EL (cell line): ENCODE measurements around the gene DGKD.
"Not testable (repeated sequence)": the region's sequence is repeated elsewhere in the genome, so short reads cannot be mapped to it uniquely, and the experiment has no call there.

ENCODE experiments used
- DNase-seq: peaks from one replicate; pipeline ENCODE4 v3.0.0-alpha.2; 2016

Gene DGKD

GRCh38 chr2:233387667-233388528 lies 33.6 kb downstream of the DGKD start:
- DNase-seq: peak; percentile 85

- DNase-seq: no peak
These were observed 35.4 kb downstream of the DGKD start for GRCh38 chr2:233389601-233390125.

- no peak for DNase-seq
These were observed 41.4 kb downstream of the DGKD start for GRCh38 chr2:233395687-233396086.

- not testable (repeated sequence) for DNase-seq
These were observed 42.7 kb downstream of the DGKD start for GRCh38 chr2:233396726-233397665.

- no peak for DNase-seq
These were observed 45.3 kb downstream of the DGKD start for GRCh38 chr2:233399306-233400225.

- DNase-seq: no peak
These were observed 46.0 kb downstream of the DGKD start for GRCh38 chr2:233400341-233400740.

GRCh38 chr2:233400961-233401360 lies 46.7 kb downstream of the DGKD start:
- no peak for DNase-seq

- DNase-seq: no peak
These were observed 48.1 kb downstream of the DGKD start for GRCh38 chr2:233402346-233402745.

- no peak for DNase-seq
These were observed 48.5 kb downstream of the DGKD start for GRCh38 chr2:233402789-233403188.

GRCh38 chr2:233404222-233404621 lies 49.9 kb downstream of the DGKD start:
- peak; percentile 41 for DNase-seq

- no peak for DNase-seq
These were observed 52.6 kb downstream of the DGKD start for GRCh38 chr2:233406865-233407264.

GRCh38 chr2:233407771-233408181 lies 53.5 kb downstream of the DGKD start:
- DNase-seq: no peak

GRCh38 chr2:233408366-233409285 lies 54.3 kb downstream of the DGKD start:
- no peak for DNase-seq

GRCh38 chr2:233409286-233409991 lies 55.1 kb downstream of the DGKD start:
- no peak for DNase-seq

GRCh38 chr2:233410196-233410760 lies 56.0 kb downstream of the DGKD start:
- DNase-seq: no peak

GRCh38 chr2:233411162-233411561 lies 56.9 kb downstream of the DGKD start:
- no peak for DNase-seq

GRCh38 chr2:233412405-233412804 lies 58.1 kb downstream of the DGKD start:
- no peak for DNase-seq

GRCh38 chr2:233413046-233413445 lies 58.8 kb downstream of the DGKD start:
- peak; percentile 49 for DNase-seq

GRCh38 chr2:233413559-233414272 lies 59.4 kb downstream of the DGKD start:
- peak; percentile 85 for DNase-seq
